ENCODE data around the gene ZNF169.

GRCh38 chr9:94301583-94301982 is 42.5 kb downstream of the ZNF169 start:
- no peak for TF ChIP-seq CTCF (conservative IDR thresholded peaks at IDR 0.05; ENCODE audit: low read length)
- TF ChIP-seq EZH2phosphoT487 (IDR thresholded peaks at IDR 0.05; ENCODE audit: borderline replicate concordance, low read depth, low read length): no peak
